HG03457 (cell line): Measurements from ENCODE around the gene SUPT3H.
"Not testable (repeated sequence)": the region's sequence is repeated elsewhere in the genome, so short reads cannot be mapped to it uniquely, and the experiment has no call there.

Experiments used
- ATAC-seq: cut with Tn5 transposase; IDR thresholded peaks from one replicate; pipeline ENCODE4 v1.9.1; 2021; ENCODE audit warnings: moderate number of reproducible peaks; ENCODE audit not compliant: unreplicated experiment

Gene SUPT3H

DNA sequence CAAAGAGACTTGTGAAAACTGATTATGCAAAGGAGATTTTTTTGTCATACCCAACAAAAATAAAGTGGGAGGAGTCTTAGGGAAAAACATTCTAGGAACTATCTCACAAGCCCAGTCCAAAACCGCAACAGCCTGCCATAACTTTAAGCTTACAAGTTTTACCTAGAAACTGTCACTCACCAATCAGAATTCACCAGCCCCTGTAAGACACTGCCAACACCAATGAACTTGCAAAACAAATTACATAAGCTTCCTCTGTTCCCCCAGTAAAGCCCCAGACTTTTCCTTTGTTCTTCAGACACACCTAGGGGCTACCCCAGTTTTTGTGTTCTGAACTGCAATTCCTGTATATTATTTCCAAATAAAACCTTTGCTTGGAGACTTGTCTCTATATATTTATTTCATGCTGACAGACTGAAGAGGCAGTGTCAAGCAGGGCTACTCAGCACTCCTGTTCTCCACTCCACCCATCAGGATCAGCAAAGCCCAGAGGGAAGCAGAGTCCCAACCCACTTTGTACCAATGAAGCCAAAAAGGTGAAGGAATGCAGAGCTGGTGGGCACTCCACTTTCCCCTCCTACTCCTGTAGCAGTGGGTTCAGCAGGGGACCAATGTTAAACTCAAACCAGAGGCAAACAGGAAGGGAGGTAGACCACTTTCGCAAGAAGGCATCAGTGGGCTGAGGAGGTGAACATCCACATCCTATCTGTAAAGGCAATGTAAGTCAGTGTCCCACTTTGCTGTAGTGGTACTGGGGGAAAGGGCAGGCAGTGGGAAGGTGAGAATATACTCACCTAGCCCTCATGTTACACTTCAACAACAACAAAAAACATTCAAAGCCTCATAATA, 192.1 kb downstream of the SUPT3H start:
- ATAC-seq, result no peak

DNA sequence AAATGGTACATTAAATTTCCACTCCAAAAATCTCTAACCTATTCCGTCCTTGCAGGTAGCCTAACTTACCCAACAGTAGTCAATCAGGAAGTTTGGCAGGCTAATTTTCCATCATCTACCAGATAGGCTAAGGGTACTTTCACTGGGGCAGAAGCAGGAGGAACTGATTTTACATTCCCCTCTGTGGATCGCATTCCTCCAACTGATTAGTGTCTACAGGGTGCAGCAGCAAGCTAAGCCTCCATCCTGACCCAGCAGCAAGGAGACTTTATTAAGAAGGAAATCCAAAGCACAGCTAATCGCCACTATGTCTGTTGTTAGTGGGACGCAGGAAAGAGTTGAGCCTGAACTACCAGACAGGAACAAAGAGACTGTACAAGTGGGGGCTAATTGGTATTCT, 192.8 kb downstream of the SUPT3H start:
- ATAC-seq, result no peak

DNA sequence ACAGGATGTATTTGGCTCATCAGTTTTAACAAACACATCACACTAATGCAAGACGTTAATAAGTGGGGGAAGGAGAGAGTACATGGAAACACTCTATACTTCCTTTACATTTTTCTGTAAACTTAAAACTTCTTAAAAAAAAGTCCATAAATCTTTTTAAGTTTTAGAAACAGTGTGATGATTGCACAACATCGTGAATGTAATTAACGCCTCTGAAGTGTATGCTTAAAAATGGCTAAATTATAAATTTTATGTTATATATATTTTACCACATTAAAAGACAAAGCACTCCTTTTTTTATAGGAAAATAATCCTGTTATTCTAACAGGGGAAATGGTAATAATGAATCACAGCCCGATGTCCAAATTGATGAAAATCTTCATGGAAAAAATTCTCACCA, 193.7 kb downstream of the SUPT3H start:
- ATAC-seq, result no peak

DNA sequence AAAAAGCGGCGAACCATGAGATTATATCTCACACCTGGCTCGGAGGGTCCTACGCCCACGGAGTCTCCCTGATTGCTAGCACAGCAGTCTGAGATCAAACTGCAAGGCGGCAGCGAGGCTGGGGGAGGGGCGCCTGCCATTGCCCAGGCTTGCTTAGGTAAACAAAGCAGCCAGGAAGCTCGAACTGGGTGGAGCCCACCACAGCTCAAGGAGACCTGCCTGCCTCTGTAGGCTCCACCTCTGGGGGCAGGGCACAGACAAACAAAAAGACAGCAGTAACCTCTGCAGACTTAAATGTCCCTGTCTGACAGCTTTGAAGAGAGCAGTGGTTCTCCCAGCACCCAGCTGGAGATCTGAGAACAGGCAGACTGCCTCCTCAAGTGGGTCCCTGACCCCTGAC, 201.4 kb downstream of the SUPT3H start:
- ATAC-seq, result not testable (repeated sequence)

DNA sequence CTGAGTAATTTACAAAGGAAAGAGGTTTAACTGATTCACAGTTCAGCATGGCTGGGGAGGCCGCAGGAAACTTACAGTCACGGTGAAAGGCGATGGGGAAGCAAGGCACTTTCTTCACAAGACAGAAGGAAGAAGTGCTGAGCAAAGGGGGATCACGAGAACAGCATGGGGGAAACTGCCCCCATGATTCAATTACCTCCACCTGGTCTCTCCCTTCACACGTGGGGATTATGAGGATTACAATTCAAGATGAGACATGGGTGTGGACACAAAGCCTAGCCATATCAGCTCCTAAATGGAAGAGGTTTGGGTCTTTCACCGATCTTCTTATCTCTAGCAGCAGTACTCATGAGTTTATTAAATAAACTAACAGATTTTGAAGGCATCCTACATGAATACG, 202.5 kb downstream of the SUPT3H start:
- no peak for ATAC-seq

DNA sequence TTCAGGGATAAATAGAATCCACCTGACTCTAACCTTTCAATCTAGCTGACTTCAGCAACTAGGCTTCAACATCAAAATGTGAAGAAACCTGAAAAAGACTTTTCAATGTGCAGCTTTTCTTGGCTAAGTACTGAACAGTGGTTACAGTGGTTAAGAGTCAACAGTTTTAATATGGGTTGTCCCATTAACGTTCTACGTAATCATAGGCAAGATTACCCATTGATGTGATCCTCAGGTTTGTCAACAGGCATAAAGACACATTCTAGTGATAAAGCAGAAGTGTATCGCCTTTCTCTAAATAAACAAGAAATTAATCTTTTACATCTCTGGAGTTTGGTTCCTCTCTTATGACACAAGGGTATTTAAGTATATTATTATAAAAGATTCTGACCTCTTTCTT, 203.7 kb downstream of the SUPT3H start:
- no peak for ATAC-seq

DNA sequence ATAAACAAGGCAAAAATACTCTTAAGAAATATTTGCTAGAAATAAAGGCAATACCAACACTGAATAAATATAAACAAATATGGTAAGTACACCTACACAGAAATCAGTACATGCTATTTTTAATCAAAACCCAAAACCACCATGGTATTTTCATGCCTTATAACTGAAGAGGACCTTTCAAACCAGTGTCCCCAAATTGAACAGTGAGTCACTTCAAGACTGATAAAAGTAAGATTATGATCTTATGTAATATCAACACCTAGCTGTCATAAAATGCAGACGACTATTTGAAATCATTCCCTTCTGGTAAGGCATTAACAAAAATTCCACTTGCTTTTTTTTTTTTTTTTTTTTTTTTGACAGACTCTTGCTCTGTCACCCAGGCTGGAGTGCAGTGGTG, 206.4 kb downstream of the SUPT3H start:
- ATAC-seq, result no peak

DNA sequence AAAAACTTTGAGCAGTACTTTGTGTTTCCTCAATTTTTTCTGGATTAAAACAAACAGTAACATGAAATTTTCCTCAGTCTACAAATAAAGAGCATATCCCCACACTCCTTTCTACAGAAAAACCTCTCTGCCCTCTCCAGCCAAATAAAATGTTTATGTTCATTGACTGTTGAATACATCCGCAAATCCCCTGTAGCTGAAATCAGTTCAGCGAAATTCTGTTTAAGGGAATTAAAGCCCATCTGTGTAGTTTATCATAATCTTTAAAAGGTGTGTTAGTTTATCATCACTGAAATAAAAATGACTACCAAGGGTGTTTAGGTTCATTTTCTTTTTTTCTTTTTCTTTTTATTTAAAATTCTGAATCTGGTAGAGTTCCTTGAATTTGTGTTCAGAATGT, 207.4 kb downstream of the SUPT3H start:
- ATAC-seq, result no peak

DNA sequence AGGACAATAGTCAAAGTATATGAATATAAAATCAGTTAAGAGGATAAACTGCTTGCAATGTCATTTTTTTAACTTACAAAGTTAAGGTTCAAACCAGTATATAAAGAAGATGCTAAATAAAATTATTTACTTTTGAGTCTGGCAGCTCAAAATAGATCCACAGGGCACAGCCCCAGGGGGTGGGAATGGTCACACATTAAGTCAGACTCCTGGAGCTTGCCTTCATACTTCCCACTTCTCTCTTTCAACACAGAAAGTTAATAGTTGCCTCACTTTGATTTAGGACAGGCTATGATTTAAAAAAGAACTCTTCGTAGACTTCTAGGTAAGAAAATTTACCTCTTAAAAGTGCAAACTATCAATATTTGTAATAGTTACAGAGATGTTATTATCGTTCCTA, 207.9 kb downstream of the SUPT3H start:
- no peak for ATAC-seq

DNA sequence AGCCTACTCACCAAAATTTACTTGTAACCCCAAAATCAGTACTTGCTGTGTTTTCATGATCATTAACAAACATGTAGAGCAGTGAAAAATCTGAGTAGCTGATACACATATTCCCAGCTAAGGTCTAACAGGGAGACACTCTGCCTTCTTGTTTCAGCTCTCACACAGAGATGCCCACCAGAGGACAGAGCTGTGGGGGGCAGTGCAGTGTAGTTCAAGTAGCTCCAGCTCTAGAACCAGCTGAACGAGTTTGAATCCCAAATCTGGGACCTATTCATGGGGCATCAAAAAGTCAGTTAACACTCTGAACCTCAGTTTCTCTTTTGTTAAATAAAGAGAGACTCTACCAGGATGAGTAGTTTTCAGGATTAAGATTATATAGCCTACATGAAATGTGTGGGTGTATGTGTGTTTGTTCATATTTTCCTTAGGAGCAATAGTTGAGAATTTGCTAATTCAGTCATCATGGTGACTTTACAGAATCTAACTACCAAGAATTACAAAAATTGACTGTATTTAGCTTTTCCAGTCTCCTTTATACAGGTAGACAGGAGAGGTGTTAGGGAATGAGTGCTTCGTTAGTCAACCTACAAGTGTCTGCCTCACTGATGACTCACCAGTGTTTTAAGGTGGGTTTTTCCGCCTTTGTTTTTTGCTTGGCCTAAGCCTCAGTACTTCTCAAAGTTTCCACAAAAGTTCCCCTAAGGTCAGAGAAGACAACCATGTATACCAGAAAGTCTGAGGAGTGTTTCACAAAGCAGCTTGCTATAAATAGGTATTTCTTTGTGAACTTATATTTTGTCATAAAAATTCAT, 213.6 kb downstream of the SUPT3H start:
- peak; percentile 79 for ATAC-seq

DNA sequence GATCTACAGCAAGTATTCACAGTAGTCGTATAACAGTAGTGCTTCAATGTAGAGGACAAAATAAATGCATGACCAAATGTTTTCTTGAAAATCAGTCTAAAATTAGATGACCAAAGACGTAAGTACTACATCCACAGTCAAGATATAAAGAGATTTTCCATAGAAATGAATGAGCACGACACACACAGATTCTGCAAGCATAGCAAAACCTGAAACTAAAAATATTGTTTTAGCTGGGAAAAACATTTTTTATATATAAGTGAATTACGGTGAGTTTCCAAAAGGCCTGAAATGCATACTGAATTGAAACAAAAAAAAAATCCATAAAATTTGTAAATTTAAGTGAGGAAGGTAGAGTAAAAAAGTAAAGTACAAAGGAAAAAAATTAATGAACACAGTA, 217.4 kb downstream of the SUPT3H start:
- no peak for ATAC-seq

DNA sequence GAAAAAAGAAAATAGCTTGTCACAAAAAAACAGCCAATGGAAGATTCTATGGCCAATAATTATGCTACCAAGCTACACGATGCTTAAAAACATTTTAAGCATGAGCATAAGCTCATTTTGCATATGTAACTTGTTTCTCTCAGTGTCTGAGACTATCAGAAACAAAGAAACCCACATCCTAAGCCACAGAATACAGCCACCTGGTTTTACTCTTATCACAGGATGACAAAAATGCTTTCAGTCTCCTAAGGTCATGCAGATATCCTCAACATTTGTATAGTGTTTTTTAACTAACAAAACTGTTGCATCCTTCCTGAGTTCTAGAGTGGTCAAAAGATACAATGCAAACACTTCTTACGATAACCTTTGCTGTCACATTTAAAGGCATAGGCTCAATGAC, 221.7 kb downstream of the SUPT3H start:
- ATAC-seq, result peak; percentile 98

DNA sequence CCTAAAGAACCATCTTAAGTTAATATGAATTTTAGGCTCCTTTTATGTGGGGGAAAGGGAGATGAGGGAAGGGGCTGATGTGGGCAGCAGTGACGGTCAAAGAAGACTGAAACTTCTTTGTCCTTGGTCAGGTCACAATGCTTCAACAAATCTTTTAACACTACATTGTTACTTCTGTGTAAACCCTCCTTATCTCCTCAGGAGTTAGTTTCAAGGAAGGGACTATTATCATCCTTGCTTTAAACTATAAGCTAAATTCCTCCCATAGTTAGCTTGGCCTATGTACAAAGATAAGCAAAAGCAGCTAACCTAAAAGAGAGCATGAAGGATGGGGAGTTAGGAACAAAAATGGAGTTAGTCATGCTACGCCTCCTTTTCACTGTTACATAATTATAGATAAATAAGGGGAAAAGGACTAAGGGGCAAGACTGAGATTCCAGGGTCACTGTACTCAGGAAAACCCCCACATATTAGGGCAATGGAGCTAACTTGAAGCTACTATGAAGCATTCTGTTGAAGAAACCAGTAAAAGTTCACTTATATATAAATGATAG, 222.3 kb downstream of the SUPT3H start:
- no peak for ATAC-seq

DNA sequence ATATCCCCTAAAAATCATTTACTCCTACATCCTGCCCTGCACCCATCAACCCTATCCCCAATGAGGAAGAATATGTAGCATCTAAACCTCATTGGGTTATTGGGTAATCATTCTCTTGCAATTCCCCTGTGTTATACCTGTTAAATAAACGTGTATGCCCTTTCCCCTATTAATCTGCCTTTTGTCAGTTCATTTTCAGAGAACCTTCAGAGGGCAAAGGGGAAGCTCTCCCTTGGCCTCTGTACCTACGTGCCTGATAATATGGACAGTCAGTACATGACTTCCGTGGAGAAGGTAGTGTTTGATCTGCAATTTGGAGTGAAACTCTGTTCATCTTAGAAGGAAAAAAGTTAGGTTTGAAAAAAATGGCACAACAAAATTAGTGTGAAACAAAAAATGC, 223.1 kb downstream of the SUPT3H start:
- no peak for ATAC-seq

DNA sequence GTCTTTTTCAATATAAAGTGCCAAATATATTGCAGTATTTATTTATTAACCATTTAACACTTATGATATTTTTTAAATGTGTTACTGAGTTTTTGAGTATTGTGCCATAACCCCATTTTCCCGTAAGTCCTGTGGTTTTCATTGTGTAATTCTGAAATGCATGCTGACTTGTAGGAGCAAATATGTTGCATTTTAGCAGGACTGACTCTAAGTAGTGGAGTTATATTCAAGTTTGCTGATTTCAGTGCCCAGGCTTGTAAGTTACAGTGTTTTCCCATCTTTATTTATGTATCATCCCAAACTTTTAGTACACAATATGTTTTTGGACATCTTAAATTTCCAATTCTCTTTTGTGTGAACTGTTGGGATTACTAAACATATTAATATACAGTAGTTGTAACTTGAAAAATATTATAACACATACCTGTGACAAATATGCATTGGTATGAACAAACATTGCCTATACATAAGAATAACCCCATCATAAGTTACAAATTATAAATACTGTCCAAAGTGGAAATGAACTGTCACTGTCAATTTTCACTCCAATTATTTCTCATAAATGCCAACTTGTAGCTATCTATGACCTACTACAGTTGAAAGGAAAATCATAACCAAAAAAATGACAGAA, 228.9 kb downstream of the SUPT3H start:
- no peak for ATAC-seq

DNA sequence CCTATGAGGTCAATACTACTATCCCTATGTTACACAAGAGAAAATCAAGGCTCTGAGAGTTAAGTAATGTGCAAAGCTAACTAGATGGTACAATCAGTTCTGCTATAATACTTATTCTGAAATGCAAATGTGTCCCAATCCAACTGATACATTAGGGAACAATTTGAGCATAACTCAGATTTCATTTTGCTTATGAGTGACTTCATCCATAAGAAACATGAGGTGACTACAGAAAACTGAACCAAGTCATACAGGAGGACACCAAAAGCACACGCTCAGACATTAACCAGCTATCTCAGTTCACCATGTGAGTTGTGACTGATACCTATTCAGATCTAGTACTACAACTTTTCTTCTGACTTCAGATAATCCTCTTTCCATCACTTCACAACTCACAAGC, 229.5 kb downstream of the SUPT3H start:
- ATAC-seq, result no peak

DNA sequence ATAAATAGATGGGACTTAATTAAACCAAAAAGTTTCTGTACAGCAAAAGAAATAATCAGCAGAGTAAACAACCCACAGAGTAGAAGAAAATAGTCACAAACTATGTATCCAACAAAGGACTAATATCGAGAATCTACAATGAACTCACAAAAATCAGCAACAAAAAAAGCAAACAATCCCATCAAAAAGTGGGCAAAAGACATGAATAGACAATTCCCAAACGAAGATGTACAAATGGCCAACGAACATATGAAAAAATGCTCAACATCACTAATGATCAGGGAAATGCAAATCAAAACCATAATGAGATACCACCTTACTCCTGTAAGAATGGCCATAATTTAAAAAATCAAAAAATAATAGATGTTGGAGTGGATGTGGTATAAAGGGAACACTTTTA, 232.1 kb downstream of the SUPT3H start:
- not testable (repeated sequence) for ATAC-seq

DNA sequence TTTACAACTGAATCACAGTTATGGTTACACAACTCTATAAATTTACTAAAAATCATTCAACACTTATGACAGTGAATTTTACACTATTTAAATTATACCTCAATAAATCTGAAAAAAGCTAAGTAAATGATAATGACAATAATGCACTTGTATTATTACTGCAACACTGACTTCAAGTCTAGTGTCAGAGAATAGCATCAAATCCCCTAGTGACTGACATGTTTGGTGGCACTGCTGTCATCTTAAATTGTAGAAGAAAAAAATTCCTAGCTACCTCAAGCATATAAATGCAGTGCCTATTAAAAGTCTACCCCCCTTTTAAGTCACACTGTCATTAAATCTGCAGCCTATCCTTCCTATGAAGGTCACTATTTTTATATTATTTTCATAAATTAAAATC, 239.0 kb downstream of the SUPT3H start:
- ATAC-seq, result no peak

DNA sequence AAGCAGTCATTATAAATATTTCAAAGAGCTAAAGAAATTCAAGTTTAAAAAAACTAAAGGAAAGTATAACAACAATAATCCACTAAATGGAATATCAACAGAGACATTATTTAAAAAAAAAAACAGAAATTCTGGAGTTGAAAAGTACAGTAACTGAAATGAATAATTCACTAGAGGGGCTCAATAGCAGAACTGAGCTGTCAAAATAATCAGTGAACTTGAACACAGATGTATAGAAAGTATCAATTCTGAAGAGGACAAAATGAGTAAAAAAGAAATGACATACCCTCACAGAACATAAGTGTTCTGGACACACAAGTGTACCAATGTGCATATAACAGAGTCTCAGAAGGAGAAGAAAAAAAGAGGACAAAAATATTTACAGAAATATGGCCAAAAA, 241.2 kb downstream of the SUPT3H start:
- ATAC-seq, result no peak

DNA sequence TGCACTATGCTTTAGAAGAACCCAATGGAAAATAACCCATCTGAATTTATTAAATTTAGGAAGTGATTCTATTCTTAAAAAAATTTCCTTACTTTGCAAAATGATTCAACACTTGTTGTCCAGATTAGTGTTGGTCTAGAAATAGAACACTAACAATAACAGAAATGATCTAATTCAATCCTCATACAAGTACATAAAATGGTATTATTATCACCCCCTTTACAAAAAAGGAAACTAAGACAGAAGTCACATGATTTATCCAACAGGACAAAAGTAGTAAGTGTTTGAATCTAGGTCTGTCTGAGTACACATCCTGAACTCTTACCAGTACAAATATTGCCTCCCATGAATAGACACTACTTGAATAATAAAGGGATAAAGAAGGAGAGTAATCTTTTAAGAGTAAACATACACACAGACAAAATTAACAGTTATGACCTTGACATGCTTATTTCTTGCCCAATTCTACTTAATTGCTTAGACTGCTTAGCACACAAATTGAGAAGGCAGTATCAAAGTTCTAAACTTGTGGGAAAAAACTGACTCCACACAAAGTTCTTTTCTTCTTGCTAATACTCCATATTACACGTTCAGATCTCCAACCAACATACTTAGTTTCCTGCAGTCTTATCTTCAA, 245.0 kb downstream of the SUPT3H start:
- ATAC-seq, result no peak

DNA sequence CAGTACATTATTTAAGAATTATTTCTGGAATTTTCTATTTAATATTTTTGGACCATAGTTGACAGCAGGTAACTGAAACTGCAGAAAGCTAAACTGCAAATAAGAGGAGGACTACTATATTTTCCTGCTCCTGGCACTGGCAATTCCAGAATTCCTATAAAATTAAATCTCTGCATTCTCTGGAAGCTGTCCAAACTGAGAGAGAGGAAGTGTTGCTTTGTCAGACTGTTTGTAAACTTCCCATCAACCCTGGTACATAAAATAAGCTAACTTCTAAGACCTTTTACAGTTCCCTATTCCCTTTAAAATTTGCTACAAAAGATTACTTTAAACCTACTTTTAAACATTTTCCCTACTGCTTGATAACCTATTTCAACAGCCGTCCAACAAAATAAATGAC, 245.7 kb downstream of the SUPT3H start:
- no peak for ATAC-seq
